ENCODE measurements around the gene TMEM217. TPM values are rescaled to one million over a fixed set of nuclear protein-coding genes. Genes with fewer than 3 reads are reported as not detected.

TMEM217 gene
- polyA plus RNA-seq, 1 of the 3 experiments (the other 2 are of a cell fraction), result 1.5 TPM

DNA sequence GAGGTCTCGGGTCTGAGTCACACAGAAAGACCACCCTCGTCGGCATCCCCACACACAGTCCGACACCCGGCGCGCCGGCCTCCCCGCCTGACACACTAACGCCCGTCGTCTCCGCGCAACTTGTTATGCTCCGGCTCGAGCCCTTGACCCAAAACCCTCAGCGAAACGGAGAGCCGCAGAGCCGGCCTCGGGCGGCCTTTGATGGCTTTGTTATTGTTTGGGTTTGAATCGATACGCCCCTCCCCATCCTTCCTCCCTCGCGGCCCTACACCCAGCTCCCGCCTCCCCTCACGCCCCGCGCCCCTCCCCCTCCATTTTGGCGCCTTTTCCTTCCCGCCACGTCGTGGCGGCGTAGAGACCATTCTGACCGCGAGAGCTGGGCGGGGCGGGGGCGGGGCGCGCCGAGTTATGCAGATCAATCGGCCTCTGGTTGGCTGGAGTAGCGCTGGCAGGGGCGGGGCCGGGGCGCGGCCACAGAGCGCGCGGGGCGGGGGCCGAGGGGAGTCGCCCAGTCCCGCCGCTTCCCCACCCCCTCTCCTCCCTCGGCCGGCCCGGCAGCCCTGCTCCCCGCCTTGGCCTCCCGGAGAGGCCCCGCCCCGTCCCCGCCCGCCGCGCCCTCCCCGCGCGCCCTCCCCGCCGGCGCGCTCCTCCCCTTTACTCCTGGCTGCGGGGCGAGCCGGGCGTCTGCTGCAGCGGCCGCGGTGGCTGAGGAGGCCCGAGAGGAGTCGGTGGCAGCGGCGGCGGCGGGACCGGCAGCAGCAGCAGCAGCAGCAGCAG lies 88.3 kb downstream of the TMEM217 start, which contains the start of gene PIM1 (continued):
- TF ChIP-seq NRF1 (IDR thresholded peaks at IDR 0.05; ENCODE audit: low read depth, low read length), result no peak
- TF ChIP-seq YY1 (IDR thresholded peaks at IDR 0.05; ENCODE audit: low read depth), result no peak
- TF ChIP-seq, protein P1, sequence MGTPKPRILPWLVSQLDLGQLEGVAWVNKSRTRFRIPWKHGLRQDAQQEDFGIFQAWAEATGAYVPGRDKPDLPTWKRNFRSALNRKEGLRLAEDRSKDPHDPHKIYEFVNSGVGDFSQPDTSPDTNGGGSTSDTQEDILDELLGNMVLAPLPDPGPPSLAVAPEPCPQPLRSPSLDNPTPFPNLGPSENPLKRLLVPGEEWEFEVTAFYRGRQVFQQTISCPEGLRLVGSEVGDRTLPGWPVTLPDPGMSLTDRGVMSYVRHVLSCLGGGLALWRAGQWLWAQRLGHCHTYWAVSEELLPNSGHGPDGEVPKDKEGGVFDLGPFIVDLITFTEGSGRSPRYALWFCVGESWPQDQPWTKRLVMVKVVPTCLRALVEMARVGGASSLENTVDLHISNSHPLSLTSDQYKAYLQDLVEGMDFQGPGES (IDR thresholded peaks at IDR 0.05; ENCODE audit: low read depth, low read length), result no peak
- peak; percentile 50 for TF ChIP-seq SIN3A (IDR thresholded peaks at IDR 0.05; ENCODE audit: borderline replicate concordance, low read depth, low read length)
- TF ChIP-seq EZH2phosphoT487 (IDR thresholded peaks at IDR 0.05; ENCODE audit: borderline replicate concordance, low read depth), result no peak
- TF ChIP-seq SMC3 (IDR thresholded peaks at IDR 0.05; ENCODE audit: low read depth, low read length), result no peak
- TF ChIP-seq, protein P2, sequence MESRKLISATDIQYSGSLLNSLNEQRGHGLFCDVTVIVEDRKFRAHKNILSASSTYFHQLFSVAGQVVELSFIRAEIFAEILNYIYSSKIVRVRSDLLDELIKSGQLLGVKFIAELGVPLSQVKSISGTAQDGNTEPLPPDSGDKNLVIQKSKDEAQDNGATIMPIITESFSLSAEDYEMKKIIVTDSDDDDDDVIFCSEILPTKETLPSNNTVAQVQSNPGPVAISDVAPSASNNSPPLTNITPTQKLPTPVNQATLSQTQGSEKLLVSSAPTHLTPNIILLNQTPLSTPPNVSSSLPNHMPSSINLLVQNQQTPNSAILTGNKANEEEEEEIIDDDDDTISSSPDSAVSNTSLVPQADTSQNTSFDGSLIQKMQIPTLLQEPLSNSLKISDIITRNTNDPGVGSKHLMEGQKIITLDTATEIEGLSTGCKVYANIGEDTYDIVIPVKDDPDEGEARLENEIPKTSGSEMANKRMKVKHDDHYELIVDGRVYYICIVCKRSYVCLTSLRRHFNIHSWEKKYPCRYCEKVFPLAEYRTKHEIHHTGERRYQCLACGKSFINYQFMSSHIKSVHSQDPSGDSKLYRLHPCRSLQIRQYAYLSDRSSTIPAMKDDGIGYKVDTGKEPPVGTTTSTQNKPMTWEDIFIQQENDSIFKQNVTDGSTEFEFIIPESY (IDR thresholded peaks at IDR 0.05; ENCODE audit: borderline replicate concordance, low read depth), result peak; percentile 66; the same call in 1 of the 2 replicates
- no peak for TF ChIP-seq RFX5 (IDR thresholded peaks at IDR 0.05; ENCODE audit: low read length)

DNA sequence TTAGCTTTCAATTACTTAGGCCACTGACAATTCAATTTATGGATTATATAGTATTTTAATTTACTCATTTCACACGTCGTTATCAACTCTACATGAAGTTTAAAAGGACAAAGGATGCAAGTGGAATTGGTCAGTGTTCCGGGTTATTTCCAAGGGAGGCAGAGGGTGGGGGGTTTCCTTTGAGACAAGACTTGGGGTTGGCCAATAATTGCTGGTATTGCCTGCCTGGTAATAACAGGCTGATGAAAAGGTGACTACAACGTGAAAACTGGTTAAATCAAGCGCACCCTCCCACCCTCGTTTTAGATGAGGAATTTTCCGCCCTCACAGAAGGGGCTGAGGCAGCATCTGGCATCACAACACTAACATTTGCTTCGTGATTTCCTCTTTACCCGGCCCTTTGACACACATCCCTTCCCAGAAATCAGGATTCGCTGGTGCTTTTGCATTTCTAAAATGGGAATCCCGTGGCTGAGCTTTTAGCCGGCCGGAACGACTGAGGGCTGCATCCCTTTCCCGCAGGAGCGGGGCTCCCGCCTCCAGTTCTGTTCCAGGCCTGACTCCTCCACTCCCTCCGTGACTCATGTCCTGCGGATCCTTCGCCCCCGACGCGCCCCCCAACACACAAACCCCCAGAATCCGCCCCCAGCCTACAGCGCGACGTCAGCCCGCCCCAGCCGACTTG lies 89.0 kb downstream of the TMEM217 start:
- 10% methylated on average over 24 of the region's 29 CpGs for WGBS (ENCODE audit: low lambda C conversion rate)
- peaks cover 9% of the 10 kb centered on the region for H3F3A ChIP-seq (replicated peaks; ENCODE audit: insufficient read depth)
- H4K20me1 ChIP-seq (ENCODE audit: insufficient read depth), result peaks cover 17% of the 10 kb centered on the region
- peak overlapping the region; percentile 84 for H3K9ac ChIP-seq
- ChIA-PET CTCF (interaction anchor here (0.8 to 15.1 kb wide), 6 partner anchors 19 to 144 kb away, joined by 3 to 490 read pairs (median 49); no protein-coding TSS in a partner anchor), POLR2A (interaction anchor here (0.6 to 3.3 kb wide), 6 partner anchors 25 to 183 kb away, joined by 3 to 27 read pairs (median 12); partner anchors contain the start of gene MTCH1)
- TF ChIP-seq FOSL2 (IDR thresholded peaks at IDR 0.05; ENCODE audit: borderline replicate concordance, low read depth) (peak; percentile 51; the same call in 1 of the 2 replicates), MEF2A (IDR thresholded peaks at IDR 0.05; ENCODE audit: borderline replicate concordance, low read depth) (no peak), EP300 (IDR thresholded peaks at IDR 0.05; ENCODE audit: borderline replicate concordance in 1 of 2, low read depth in 1 of 2, low read length in 1 of 2) (no peak), TAF1 (IDR thresholded peaks at IDR 0.05; ENCODE audit: borderline replicate concordance, low read depth, low read length) (0 out of 2 replicates have a peak, but pooled peaks have one; percentile 15), TCF12 (IDR thresholded peaks at IDR 0.05) (peak; percentile 2; the same call in 1 of the 2 replicates)
- TF ChIP-seq, protein P3, sequence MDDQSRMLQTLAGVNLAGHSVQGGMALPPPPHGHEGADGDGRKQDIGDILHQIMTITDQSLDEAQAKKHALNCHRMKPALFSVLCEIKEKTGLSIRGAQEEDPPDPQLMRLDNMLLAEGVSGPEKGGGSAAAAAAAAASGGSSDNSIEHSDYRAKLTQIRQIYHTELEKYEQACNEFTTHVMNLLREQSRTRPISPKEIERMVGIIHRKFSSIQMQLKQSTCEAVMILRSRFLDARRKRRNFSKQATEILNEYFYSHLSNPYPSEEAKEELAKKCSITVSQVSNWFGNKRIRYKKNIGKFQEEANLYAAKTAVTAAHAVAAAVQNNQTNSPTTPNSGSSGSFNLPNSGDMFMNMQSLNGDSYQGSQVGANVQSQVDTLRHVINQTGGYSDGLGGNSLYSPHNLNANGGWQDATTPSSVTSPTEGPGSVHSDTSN (IDR thresholded peaks at IDR 0.05), result 0 out of 2 replicates have a peak, but pooled peaks have one; percentile 2
- TF ChIP-seq, protein P1 (IDR thresholded peaks at IDR 0.05; ENCODE audit: low read depth, low read length), result no peak
- TF ChIP-seq, protein P2 (IDR thresholded peaks at IDR 0.05; ENCODE audit: borderline replicate concordance, low read depth), result no peak
- H2AFZ ChIP-seq (ENCODE audit: low read depth), result peak overlapping the region; percentile 54
- H3K9me2 ChIP-seq, result no peaks in the 10 kb centered on the region
- H3K4me2 ChIP-seq, result peak overlapping the region; percentile 80
- peak; percentile 63 for DNase-seq
- peak overlapping the region; percentile 88 to 95 for H3K27ac ChIP-seq (ENCODE audit: low read depth in 2 of 2, low read length in 1 of 2)
- peaks cover 4 to 17% of the 10 kb centered on the region in 2 experiments; a peak in 3 of 4 replicates for H3K4me1 ChIP-seq (ENCODE audit: control insufficient read depth in 1 of 2, insufficient read depth in 2 of 2, low read depth in 1 of 2, low read length in 1 of 2)
- no peaks in the 10 kb centered on the region for H3K9me3 ChIP-seq
- H3K36me3 ChIP-seq (replicated peaks in 1 of 2; ENCODE audit: control insufficient read depth in 1 of 2, insufficient read depth in 2 of 2, low read length in 1 of 2), result peaks cover 15 to 16% of the 10 kb centered on the region in 2 experiments
- H3K27me3 ChIP-seq (ENCODE audit: insufficient read depth), result no peaks in the 10 kb centered on the region
- peaks cover 29% of the 10 kb centered on the region for H3K79me2 ChIP-seq (ENCODE audit: insufficient read depth)
- peak overlapping the region; percentile 66 to 67 for H3K4me3 ChIP-seq (ENCODE audit: low read depth in 2 of 2, low read length in 1 of 2)

Measured in SK-N-SH (cell line).